ENCODE measurements around the gene ABCC9. TPM values are rescaled to one million over a fixed set of nuclear protein-coding genes. Genes with fewer than 3 reads are reported as not detected.

Gene ABCC9
- total and polyA plus RNA-seq, 2 donors (not counting 3 experiments of a cell fraction or from before 2014, with no cell fraction given) = under 0.01 TPM; not detected in 1

GRCh38 chr12:21987755-21988154 is 46.5 kb upstream of the ABCC9 start:
- intact Hi-C loops (cut with micrococcal nuclease) (no loop called here), dilution Hi-C loops (cut with MboI; ENCODE audit: extremely low pct_ligation_motif_present, low sequenced_read_pairs) (no loop called here)
- no peak overlapping the region for H3K9ac ChIP-seq (replicated peaks; ENCODE audit: extremely low read depth, insufficient read depth, low read length)
- peaks cover 4% of the 10 kb centered on the region for H3K4me1 ChIP-seq (ENCODE audit: control insufficient read depth, extremely low read depth, insufficient read depth, low read length)
- TF ChIP-seq FOS (IDR thresholded peaks at IDR 0.05; ENCODE audit: borderline replicate concordance, insufficient read depth, low read length) (no peak), POLR2A (IDR thresholded peaks at IDR 0.05; ENCODE audit: low read depth, low read length) (no peak), GATA2 (IDR thresholded peaks at IDR 0.05; ENCODE audit: insufficient read depth, insufficient read length, low read depth, low read length) (no peak), MYC (IDR thresholded peaks at IDR 0.05; ENCODE audit: low read depth, low read length) (no peak), JUN (IDR thresholded peaks at IDR 0.05; ENCODE audit: borderline replicate concordance, insufficient read depth, insufficient read length, low read depth) (no peak), CTCF (IDR thresholded peaks at IDR 0.05; ENCODE audit: extremely low read depth in 1 of 2, insufficient read depth in 1 of 2, low read depth in 1 of 2, low read length in 2 of 2) (no peak), MAX (IDR thresholded peaks at IDR 0.05; ENCODE audit: insufficient read depth, insufficient read length) (no peak), EZH2 (IDR thresholded peaks at IDR 0.05; ENCODE audit: borderline replicate concordance, low read depth, low read length, severe bottlenecking) (no peak), POLR2AphosphoS5 (IDR thresholded peaks at IDR 0.05; ENCODE audit: insufficient read depth, low read depth, low read length) (no peak)
- ChIA-PET CTCF (interaction anchor here (1.2 to 8.1 kb wide), 2 partner anchors 290 to 739 kb away, joined by 3 to 517 read pairs; no protein-coding TSS in a partner anchor), POLR2A (no interaction called here)
- no peak overlapping the region for H3K4me2 ChIP-seq (ENCODE audit: insufficient read depth, low read length)
- H3K36me3 ChIP-seq (ENCODE audit: control insufficient read depth in 2 of 2, extremely low read depth in 1 of 2, insufficient read depth in 2 of 2, low read length in 2 of 2) = no peaks in the 10 kb centered on the region
- H4K20me1 ChIP-seq (replicated peaks; ENCODE audit: control insufficient read depth, extremely low read depth, insufficient read depth, low read length) = no peaks in the 10 kb centered on the region
- no peak overlapping the region for H3K27ac ChIP-seq (ENCODE audit: insufficient read depth, low read depth, low read length)
- no peaks in the 10 kb centered on the region for H3K9me1 ChIP-seq (replicated peaks; ENCODE audit: control insufficient read depth, extremely low read depth, insufficient read depth, low read length)
- no peaks in the 10 kb centered on the region for H3K79me2 ChIP-seq (ENCODE audit: control insufficient read depth, insufficient read depth, low read length)
- FAIRE-seq (no peak), DNase-seq (ENCODE audit: low read depth, low spot score) (no peak)
- H3K9me3 ChIP-seq (replicated peaks; ENCODE audit: control insufficient read depth, insufficient read depth, low read length) = no peaks in the 10 kb centered on the region
- H3K27me3 ChIP-seq (ENCODE audit: control insufficient read depth in 2 of 2, insufficient read depth in 2 of 2, low read length in 2 of 2) = peaks cover 0 to 3% of the 10 kb centered on the region in 2 experiments
- no peak overlapping the region for H2AFZ ChIP-seq (ENCODE audit: low read depth, low read length)
- H3K4me3 ChIP-seq (replicated peaks in 1 of 3; ENCODE audit: insufficient read depth in 1 of 3, low read depth in 1 of 3, low read length in 3 of 3) = no peak overlapping the region
- no TSS peak for BruUV-seq (replicated peaks)
